CD4-positive, alpha-beta T cell treated with Interleukin-17A for 1 hour (primary cell): ENCODE data around the gene FGF1.
A peak's percentile ranks its signal among the peaks of the same experiment; 100 is the strongest.

ENCODE experiments used
- DNase-seq: peaks from one replicate; pipeline ENCODE4 v3.0.0-alpha.2; 2020

FGF1 gene

DNA sequence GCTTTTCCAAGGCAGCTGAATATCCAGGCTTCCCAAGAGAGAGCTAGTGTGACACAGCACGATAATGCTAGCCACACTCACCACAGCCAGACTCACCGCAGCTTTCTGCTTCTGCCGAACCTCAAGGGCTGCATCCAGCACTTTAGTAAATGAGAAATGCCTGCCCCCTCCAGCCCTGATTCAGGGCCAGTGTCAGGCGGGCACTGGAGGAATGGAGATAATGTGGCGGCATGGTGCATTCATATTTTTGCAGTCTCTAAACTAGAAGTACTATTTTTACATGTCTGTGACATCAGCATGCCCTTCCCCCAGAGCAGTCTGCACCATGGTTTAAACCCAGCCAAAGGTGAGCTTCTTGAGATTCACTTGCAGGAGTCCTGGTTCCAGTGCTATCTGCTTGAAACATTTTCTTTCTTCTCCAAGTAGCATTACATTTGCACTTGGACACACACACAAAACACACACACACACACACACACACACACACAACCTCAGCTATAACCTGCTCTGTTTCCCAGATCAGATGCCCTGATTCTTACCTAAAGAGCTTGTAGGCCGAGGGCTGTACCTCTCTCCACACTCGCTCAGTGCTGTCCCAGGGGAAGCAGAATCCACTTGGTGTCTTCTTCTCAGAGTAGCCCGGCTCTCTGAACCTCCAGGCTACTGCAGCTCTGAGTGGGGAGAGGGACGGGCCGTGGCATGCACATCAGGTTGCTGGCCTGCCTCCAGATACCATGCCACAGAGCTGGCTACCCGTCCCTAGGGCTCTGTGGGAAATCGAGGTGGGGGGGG is at the start of gene FGF1:
Gene FGF1 (minus strand): TSS at position 673 of the 792 bp plus-strand sequence. CDS start 71,963 bp downstream, outside the sequence.
- no peak for DNase-seq

DNA sequence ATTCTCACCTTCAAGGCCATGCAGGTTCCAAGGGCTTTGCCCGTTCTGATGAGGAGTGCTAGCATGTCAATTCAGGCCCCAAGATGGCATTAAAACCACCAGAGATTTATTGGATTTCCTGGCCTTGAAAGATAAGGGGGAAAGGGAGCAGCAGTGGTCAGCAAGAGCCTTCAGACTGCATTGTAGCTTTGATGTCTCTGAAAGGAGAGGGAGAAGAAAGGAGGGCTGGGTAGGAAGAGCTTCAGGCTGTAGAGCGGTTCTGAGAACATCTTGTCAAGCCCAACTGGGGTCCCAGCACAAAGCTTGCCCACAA is 41.8 kb upstream of the FGF1 start:
- no peak for DNase-seq

DNA sequence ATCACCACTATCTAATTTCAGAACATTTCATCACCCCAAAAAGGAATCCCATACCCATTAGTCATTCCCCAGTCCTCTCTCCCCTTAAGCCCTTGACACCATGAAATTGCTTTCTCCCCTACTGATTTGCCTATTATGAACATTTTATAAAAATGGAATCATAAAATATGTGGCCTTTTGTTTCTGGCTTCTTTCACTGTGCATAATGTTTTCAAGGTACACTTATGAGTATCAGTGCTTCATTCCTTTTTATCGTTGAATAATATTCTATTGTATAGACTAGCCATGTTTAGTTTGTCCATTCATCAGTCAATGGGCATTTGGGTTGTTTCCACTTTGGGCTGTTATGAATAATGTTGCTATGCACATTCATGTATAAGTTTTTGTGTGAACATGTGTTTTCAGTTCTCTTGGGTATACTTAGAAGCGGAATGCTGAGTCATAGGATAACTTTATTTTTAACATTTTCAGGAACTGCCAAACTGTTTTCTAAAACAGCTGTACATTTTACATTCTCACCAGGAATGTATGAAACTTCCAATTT is 40.4 kb upstream of the FGF1 start:
- DNase-seq = no peak

DNA sequence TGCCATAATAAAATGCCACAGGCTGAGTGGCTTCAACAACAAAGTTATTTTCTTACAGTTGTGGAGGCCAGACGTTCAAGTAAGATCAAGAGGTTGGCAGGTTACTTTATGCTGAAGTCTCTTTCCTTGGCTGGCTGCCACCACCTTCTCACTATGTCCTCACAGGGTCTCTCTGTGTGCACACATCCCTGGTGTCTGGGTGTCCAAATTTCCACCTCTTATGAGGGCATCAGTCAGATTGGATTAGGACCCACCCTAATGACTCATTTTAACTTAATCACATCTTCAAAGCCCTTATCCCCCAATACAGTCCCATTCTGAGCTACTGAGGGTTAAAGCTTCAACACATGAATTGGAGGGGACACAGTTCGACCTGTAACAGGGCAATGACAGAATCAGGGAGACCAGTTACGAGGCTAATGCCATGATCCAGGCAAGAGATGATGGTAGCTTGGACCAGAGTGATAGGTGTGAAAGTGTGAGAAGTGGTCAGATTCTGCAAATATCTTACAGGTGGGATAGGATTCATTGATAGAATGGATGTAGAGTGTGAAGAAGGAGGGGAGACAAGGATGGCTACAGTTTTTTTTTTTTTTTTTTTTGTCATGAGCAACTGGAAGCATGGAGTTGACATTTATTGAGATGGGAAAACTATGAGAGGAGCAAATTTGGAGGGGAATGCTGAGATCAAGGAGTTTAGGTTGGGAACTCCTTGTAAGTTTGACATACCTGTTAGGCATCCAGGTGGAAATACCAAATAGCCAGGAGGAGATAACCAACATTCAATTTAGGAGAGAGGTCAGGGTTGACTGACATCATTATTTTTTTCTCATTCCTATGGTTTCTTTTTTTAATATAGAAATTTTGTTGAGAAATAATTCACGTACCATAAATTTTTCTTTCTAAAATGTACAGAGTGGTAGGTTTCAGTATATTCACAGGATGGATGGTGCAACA is 39.6 kb upstream of the FGF1 start:
- no peak for DNase-seq

DNA sequence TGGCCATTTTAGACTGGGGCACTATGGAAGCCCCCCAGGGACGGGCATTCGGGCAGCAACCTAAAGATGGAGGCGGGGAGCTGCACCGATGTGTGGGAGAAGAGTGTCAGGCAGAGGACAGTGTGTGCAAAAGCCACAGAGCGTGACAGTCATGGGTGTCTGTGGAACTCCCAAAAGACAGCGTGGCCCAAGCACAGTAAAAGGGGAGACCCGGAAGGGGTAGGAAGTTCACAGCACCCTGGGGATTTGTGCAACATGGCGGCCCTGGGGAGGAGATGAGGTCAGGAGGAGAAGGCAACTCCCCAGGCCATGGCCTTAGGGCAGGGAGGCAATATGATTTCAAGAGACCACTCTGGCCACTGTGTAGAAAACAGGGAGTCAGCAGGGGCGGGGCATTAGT is 38.9 kb upstream of the FGF1 start:
- DNase-seq = no peak

DNA sequence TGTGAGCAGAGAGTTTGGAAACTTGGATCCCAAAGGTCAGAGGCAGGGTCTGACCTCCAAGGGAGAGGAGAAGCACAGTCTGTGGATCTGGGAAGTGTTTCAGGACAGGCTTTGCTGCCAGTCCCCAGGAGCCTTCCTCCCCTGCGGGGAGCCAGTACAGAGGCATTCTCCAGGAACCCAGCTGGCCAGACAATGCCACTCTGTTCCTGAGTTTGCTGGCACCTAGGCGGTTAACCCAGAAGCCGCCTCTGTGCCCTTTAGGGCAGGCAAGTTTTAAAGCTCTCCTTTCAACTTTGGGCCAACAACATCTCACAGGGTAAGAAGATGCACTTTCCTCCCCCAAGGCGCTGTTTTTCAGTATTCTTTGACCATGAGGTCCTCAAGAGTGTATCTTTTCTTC is 37.0 kb upstream of the FGF1 start:
- no peak for DNase-seq

DNA sequence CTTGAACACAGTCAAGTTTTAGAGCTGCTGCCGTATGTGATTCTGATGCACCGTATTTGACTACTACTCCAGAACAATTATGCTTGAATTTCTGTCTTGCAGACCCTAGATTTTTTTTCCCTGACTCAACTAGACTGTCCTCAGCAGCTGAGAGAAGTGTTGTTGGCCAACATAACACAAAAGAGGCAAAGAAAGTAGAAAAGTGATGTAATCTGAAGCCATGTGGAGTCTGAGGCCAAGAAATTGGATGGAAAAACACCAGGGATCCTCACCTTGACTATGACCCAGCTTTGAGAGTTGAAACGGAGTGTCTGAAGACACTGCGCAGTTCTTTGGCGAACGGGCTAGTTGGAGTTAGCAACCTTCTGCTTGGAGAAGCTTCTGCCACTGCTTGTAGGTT is 36.3 kb upstream of the FGF1 start:
- DNase-seq = no peak

DNA sequence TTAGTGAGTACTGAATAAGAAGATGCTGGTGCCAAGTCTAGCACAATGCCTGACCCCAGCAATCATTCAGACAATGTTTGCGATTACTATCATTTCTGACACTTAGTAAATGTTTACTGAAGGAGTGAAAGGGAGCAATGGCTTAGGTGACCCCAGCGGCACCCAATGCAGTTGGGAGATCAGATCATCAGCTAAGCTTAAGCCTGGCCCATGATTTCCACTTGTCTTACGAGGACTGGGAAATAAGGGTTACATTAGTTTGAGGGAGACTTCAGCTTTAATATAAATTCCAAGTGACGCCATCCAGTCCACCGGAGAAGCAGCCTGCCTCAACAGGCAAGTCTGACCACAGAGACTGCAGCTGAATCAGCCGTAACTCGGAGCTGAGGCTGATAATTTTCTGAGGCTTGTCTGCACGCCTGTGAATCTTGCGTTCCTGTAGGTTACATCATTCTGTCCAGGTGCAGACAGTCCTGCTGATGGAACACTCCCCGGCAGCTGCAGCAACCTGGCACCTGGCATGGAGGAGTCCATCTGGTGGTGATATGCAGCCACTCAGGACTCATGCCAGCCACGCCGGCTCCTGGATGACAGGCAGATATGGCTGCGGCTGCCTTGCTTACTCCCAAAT is 34.9 kb upstream of the FGF1 start:
- no peak for DNase-seq

DNA sequence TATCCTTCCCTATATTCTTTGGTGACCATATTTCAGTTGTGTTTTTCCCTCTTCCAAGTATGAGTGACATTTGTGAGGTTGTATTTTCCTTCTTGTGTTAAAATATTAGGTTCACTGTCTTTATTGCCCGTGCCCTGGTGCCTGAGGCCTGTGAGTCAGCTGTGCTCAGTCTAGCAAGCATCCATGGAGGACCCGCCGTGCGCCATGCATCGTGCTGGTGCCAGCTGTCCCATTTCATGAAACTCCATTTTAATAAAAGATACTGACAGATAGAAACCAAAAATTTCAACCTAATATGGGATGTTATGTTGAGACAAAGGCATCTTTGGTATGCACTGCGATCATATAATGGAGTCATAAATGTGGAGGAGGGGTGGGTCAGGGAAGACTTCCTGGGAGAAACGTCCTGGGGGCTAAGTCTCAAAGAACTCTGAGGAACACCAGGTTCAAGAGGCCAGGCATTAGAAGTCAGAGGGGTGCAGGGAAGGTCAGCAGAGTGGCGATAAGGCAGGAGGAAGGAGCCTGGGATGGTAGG is 34.0 kb upstream of the FGF1 start:
- no peak for DNase-seq

DNA sequence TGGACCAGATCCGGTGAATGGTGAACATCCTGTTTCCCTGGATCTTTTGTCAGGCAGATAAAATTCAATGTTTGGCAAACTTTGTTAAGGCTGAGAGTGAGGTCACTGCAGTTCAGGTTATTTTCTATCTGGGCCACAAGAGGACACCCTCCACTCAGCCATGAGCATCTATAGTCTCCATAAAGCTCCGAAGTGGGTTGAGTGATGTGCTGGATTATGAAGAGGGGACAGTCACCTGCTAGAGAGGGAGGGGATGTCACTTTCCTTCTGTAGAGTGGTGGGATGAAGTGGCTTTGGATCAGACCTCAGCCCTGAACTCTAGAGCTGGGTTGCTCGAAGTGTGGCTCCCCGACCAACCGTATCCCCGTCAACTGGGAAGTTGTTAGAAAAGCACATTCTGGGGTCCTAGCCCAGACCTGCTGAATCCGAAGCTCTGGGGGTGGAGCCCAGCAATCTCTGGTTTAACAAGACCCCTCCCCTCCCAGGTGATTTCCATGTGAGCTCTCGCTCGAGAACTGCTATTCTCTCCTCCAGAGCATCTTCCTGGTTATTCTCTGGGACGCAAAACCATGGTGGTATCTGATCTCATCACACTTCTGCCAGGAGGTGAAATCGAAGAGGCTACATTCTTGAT is 31.8 kb upstream of the FGF1 start:
- peak; percentile 38 for DNase-seq

DNA sequence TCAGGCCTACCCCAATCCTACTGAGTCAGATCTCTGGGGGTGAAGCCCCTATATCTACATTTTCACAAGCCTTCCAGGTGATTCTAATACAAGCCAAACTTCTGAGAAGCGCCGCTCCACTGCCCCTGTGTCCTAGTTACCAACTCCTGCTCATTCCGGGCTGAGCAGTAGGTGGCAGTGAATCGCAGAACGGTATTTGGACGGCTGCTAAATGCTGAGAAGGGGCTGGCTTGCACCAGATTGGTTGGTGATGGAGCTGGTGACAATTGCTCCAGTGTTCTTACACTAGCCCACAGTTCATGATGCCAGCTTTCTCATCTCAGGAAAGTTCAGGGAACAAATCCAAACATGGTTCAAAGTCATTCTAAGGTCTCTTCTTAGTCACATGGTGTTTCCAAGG is 31.1 kb upstream of the FGF1 start:
- DNase-seq = peak; percentile 44

DNA sequence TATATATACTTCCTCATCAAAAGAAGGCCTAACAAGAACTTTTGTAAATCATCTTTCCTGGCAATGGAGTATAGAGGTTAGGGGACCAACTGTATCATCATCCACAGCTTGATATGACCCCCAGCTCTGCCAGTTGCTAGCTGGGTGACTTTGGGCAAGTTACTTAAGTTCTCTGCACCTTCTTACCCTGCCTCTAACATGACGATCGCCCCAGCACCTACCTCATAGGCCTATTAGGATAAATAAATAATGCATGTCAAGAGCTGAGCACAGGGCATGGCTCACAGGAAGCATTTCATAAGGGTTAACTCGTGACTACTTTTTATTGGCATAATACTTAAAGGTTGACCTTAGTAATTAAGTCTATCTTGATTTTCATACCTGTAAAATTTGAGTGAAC is 29.4 kb upstream of the FGF1 start:
- no peak for DNase-seq

DNA sequence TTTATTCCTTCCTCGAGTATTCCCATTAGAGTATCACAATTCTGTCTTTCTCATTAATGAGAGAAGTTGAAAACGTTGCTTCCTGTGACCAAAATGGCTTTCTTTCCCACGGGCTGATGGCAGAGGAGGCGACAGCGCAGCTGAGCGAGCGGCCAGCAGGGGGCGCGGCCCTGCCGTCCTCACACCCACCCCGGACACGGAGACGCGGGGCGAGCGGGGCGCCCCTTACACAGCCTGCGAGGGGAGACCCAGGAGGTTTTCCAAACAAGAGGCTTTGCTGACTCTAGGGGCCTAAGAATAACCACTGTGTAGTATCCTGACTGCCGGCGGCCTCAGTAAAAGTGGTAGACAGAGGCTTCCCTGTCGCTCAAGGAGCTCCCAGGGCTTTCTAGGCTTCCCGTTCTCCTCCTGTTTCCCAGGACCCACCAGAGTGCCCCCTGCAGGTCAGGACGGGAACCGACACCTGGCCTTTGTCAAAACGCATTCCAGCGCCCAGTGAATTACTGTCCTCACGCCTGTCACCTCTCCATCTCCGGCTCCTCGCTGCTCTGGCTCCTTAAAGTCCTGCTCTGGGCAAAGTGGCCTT is 27.3 kb upstream of the FGF1 start:
- DNase-seq = peak; percentile 86

DNA sequence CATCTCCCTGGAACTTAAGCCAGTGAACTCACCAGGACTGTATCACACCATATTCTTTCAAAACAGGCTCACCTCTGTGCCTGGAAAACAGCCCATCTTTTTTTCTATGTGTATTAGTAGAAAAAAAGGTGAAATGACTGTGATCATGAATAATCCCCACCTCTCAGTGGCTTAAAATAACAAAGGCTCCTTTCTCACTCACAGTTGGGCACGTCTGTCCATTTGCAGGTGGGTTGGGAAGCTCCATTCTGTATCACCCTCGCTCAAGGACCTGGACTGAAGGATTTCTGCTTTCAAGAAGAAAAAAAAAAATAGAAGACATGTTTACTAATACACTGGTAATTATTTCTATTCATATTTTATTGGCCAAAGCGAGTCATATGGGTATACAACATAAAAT is 17.3 kb upstream of the FGF1 start:
- no peak for DNase-seq

DNA sequence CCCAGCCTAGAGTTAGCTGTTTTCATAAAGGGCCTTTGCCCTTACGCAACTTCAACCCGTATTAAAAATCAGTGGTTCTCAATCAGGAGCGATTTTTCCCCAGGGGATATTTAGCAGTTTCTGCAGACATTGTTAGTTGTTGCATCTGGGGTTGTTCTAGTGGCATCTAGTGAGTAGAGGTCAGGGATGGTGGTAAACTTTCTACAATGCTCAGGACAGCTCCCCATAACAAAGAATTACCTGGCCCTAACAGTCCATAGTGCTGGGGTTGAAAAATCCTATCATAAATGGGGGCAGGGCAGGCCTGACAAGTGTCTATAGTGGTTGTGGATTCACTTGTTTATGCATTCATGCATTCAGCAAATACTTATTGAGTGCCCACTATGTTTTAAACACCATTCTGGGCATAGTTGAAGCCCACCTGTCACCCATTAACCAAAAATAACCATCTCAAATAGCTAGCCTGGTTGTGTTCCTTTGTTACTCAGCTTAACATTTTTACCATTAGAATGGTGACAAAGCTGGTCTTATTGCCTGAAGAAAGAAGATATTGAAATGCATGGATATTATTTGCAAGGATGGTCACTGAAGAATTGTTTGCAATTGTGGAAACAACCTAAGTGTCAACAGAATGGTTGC is 15.9 kb upstream of the FGF1 start:
- DNase-seq = no peak

DNA sequence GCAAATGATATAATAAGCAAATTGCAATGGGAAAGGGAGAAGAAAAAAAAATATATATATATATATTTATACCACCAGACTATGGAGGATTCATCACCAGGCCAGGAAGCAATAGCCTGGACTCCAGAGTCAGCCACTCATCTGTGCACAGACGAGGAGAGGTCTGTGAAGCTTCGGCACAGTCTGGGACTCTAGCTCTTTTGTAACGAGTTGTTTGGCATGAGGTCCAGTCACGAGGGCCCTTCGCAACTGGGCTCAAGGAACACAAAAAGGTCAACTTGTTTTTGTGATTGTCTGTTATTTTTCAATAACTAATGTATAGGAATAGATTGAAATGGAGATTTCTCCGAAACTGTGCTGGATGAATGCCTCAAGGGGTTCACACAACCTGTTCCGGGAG is 14.7 kb upstream of the FGF1 start:
- DNase-seq = no peak

DNA sequence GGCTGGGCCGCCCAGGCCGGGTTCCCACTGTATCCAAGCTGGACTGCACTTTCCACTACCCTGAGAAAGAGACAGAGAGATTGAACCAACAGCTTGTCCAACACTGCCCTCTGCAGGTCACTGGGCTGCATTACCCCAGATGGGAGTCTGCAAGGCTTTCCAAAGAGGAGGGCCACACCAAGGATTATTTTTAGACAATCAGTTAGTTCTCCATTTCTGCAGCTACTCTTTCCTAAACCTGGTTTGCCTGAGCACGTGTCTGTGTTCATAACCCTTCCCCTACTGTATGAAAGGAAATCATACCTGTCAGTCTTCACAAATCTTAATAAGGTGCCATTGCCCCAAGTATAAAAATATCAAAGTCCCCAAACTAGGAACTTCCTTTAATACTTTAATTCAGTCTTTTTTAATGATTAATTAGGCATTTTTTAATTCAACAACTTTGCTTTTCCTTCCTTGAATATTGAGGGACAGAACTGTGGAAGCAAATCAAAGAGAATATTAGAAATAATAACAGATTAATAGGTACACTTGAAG is 13.4 kb upstream of the FGF1 start:
- peak; percentile 76 for DNase-seq

DNA sequence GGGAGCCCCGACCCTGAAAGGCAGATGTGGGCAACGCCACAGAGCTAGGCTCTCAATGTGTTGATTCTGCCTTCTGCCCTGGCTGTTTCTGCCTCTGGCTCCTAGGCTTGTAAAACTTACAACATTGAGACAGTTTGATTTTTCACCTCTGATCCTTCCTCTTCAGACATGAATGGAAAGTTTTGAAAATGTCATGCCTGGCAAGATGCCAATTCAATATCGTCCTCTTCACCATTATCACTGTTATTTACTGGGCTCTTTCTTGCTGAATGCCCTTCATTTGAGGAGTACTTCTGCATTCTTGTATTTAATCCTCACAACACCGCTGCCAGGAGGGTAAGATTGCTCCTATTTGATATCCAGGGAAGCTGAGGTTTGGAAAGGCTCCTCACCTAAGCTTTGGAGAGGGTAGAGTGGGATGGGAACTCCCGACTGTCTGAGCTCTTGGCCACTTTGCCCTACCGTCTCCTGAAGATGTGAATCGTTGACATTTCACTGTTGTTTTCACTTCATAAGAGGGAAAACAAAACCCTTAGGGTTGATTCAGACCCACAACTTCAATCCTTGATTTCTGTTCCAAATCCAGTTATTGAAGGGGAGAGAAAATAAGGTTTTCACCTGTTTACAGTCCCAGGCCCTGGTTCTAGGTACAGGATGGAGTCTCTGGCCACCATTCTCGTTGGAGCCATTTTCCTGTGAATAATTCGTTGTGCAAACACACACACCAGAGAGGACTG is 12.7 kb upstream of the FGF1 start:
- DNase-seq = no peak

DNA sequence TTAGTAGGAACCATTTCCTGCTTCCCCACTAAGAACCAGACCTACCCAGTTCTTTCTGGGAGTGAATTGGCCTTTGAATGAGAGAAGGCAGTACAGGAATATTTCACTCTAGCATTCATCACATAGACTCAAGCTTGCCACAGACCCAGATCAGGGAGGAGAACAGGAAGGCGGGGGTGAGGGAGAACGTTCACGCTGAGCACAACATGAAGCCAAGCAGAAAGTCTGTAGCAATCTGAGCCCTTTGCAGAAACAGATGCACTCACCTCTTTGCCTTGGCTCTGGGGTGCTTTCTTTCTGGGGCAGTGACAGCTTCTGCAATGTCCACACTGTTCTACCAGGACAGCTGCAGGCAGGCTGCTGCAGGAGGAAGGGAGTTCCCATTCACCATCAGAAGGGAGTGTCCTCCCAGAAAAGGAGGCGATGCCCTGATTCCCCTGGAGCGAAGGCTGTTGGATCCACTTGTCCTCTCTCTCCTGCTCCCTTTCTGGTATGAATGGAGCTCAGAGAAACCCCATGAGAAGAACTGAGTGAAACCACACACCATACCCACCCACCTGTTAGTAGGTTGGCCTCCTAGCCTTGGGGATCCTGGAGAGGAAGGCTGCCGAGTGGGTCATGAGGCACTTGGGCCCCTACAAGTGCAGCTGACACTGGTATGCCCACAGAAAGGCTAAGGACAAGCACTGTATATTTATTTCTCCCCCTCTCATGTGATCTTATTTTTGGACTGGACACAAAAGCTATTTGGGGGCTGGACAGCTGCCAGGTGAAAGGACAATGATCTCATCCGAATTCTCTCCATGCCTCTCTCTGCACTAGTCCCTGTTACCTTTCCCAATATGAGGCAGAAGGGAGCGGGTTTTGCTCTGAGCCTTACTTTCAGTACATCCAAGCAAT is 11.7 kb upstream of the FGF1 start:
- DNase-seq = no peak

DNA sequence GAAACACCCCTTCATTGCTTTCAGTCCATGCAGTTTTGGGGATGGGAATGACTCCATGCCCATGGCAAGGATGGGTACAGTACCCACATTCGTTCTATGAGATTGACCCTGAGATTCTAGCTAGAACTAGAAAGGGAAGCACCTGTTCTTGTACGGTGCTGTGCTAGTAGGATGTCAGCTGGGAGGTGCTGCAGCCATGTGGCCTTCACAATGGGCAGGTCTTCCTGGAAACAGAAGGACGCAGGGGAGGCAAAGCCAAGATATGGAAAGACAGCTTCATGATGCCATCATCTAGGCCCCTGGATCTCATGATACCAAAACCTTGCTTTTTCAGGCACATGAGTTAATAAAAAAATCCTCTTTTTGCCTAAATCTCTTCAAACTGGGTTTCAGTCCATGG is 10.5 kb upstream of the FGF1 start:
- DNase-seq = no peak
